ENCODE data around the gene CTNNA2.

DNA sequence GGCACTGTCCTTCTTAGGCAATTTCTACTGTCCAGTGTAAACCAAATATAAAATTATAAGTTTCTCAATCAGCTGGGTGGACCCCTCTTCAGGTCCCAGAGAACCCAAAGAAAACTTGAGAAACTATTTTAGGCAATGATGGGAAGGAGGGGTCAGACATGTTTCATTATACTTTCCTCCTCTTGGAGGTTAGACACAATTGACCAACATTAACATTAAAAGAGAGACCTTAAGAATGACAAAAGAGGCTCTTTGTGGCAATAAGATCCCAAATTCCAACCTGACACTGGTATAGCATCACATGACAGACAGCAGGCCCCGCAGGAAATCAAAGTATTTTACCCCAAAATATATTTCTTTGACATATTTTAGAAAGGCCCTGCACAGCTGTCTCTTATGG lies 718.6 kb downstream of the CTNNA2 start:
- TF ChIP-seq POLR2A (IDR thresholded peaks at IDR 0.05; ENCODE audit: low read depth, low read length) (no peak), POLR2AphosphoS5 (IDR thresholded peaks at IDR 0.05; ENCODE audit: low read depth, low read length) (no peak)
